HepG2 (cell line): ENCODE results near the gene ZNF276. TPM values are rescaled to one million over a fixed set of nuclear protein-coding genes. Genes with fewer than 3 reads are reported as not detected.

ENCODE experiments used
- ASH2L ChIP-seq: fragments of 300-600, 200-600 bp; sonication (generic); IDR thresholded peaks from 2 replicates; pipeline ENCODE4 v1.7.0; 2017; ENCODE audit warnings: low read depth, mild to moderate bottlenecking, moderate library complexity, mixed read lengths, low read length; ENCODE audit not compliant: insufficient read length
- ATM ChIP-seq: fragments of 450-650 bp; IDR thresholded peaks from 2 replicates; pipeline ENCODE4 v1.7.1; 2017; ENCODE audit warnings: mild to moderate bottlenecking, borderline replicate concordance
- HNRNPLL ChIP-seq: fragments of 200-400 bp; formaldehyde crosslinking; IDR thresholded peaks from 2 replicates; pipeline ENCODE4 v1.6.1; 2017; ENCODE audit warnings: mild to moderate bottlenecking, low read depth, low read length; ENCODE audit not compliant: poor library complexity, severe bottlenecking
- PBX3 ChIP-seq: sonication (generic); formaldehyde crosslinking; IDR thresholded peaks from 2 replicates; pipeline ENCODE4 v1.8.1; 2023; ENCODE audit warnings: missing genetic modification reagents, inconsistent platforms, borderline replicate concordance
- PHF20 ChIP-seq: sonication (generic); formaldehyde crosslinking; IDR thresholded peaks from 2 replicates; pipeline ENCODE4 v1.5.0; 2020; ENCODE audit warnings: mild to moderate bottlenecking, missing genetic modification reagents
- PPARG ChIP-seq: conservative IDR thresholded peaks from 2 replicates; pipeline ENCODE4 v1.6.1; 2016; ENCODE audit warnings: missing biosample characterization, missing genetic modification reagents
- RFX1 ChIP-seq: fragments of 450-650 bp; IDR thresholded peaks from 2 replicates; pipeline ENCODE4 v1.6.1; 2017
- SIN3B ChIP-seq: fragments of 150-350 bp; IDR thresholded peaks from 2 replicates; pipeline ENCODE4 v1.6.1; 2014; ENCODE audit warnings: low read length
- ZBTB10 ChIP-seq: sonication (generic); formaldehyde crosslinking; IDR thresholded peaks from 2 replicates; pipeline ENCODE4 v1.4.0; 2020; ENCODE audit warnings: missing genetic modification reagents, borderline replicate concordance
- ZNF616 ChIP-seq: sonication (generic); formaldehyde crosslinking; IDR thresholded peaks from 2 replicates; pipeline ENCODE4 v1.5.0; 2020; ENCODE audit warnings: low read depth, mild to moderate bottlenecking, missing genetic modification reagents
- ZNF709 ChIP-seq: sonication (generic); formaldehyde crosslinking; IDR thresholded peaks from 2 replicates; pipeline ENCODE4 v1.5.0; 2020; ENCODE audit warnings: mild to moderate bottlenecking, missing genetic modification reagents
- ZNF724P ChIP-seq: sonication (generic); formaldehyde crosslinking; IDR thresholded peaks from 2 replicates; pipeline ENCODE4 v1.8.0; 2022; ENCODE audit warnings: missing genetic modification reagents, borderline replicate concordance
- ZNF770 ChIP-seq: sonication (generic); formaldehyde crosslinking; IDR thresholded peaks from 2 replicates; pipeline ENCODE4 v1.5.0; 2020; ENCODE audit warnings: mild to moderate bottlenecking, missing genetic modification reagents
- ZNF780A ChIP-seq: sonication (generic); formaldehyde crosslinking; IDR thresholded peaks from 2 replicates; pipeline ENCODE4 v1.8.0; 2022; ENCODE audit warnings: mild to moderate bottlenecking, missing genetic modification reagents, moderate library complexity
- polyA plus RNA-seq, 8 experiments: library from polyadenylated mRNA; depleted of rRNA in 3 of 8; stranded (reverse) in 7 of 8; unstranded in 1 of 8; fragments of >200 nt; fragmentation: Illumina TruSeq in 4 of 8; extraction: Trizol in 4 of 8; gene quantifications; 2 replicates each; pipeline versions ENCODE4 v1.2.1 to v1.2.3, GENCODE V29; 2011 to 2016; ENCODE audit warnings: low read depth in 4 of 8, missing spikeins in 1 of 8, mixed read lengths in 1 of 8; ENCODE audit not compliant: insufficient read depth in 1 of 8
- total RNA-seq, 5 experiments: library from RNA; depleted of rRNA; stranded (reverse); fragments of >200 nt; fragmentation: Illumina TruSeq; extraction: Trizol; gene quantifications; 2 replicates each; pipeline ENCODE4 v1.2.3, GENCODE V29; 2016; ENCODE audit warnings: low read depth in 1 of 5
- TF ChIP-seq, protein P1 (sequence below): sonication (generic); formaldehyde crosslinking; IDR thresholded peaks from 2 replicates; pipeline ENCODE4 v1.4.0; 2020; ENCODE audit warnings: missing genetic modification reagents

Gene ZNF276
- total and polyA plus RNA-seq, 2 of the 13 experiments (the other 11 are each of a cell fraction or from before 2014, with no cell fraction given), result 17.7 to 18.0 TPM

DNA sequence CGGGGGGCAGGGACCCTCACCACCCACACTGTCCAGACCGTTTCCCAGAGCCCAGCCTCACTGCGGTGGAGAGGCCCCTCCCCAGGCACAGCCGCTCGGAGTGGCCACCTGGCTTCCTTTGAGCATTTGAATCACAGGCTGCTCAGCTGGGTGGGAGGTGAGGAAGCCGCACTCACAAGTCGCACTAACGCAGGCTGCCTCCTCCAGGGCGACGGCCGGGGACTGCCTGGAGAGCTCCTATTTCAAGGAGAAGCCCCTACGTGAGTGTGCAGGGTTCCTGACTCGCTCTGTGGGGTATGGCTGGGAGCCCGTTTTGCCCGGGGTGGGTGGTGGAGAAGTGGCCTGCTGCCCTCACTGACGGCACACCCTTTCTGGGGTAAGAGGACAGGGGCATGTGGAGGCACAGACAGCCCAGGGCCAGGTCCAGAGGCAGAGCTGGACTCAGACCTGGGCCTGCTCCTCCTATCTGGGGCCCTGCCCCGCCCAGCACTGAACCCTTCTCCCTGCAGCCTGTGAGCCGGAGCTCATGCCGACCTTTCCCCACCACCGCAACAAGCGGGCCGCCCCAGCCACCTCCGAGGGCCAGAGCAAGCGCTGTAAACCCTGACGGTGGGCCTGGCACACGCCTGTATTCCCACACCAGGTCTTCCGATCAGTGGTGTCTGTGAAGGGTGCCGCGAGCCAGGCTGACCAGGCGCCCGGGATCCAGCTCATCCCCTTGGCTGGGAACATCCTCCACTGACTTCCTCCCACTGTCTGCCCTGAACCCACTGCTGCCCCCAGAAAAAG is 26.1 kb upstream of the ZNF276 start (continued):
- no peak for TF ChIP-seq PBX3 (CRISPR knock-in tag)
- TF ChIP-seq ZNF709 (CRISPR knock-in tag), result no peak
- peak; percentile 52; the same call in 1 of the 2 replicates for TF ChIP-seq ZNF770 (CRISPR knock-in tag)
- no peak; the same call in 1 of the 2 replicates for TF ChIP-seq PPARG (CRISPR knock-in tag)
- TF ChIP-seq SIN3B, result no peak
- no peak for TF ChIP-seq ZBTB10 (CRISPR knock-in tag)
- TF ChIP-seq, protein P1, sequence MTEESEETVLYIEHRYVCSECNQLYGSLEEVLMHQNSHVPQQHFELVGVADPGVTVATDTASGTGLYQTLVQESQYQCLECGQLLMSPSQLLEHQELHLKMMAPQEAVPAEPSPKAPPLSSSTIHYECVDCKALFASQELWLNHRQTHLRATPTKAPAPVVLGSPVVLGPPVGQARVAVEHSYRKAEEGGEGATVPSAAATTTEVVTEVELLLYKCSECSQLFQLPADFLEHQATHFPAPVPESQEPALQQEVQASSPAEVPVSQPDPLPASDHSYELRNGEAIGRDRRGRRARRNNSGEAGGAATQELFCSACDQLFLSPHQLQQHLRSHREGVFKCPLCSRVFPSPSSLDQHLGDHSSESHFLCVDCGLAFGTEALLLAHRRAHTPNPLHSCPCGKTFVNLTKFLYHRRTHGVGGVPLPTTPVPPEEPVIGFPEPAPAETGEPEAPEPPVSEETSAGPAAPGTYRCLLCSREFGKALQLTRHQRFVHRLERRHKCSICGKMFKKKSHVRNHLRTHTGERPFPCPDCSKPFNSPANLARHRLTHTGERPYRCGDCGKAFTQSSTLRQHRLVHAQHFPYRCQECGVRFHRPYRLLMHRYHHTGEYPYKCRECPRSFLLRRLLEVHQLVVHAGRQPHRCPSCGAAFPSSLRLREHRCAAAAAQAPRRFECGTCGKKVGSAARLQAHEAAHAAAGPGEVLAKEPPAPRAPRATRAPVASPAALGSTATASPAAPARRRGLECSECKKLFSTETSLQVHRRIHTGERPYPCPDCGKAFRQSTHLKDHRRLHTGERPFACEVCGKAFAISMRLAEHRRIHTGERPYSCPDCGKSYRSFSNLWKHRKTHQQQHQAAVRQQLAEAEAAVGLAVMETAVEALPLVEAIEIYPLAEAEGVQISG, result no peak; the same call in 1 of the 2 replicates
- TF ChIP-seq RFX1, result no peak; the same call in 1 of the 2 replicates
- TF ChIP-seq ZNF616, result no peak
- peak; percentile 28 for TF ChIP-seq ASH2L
- no peak for TF ChIP-seq PHF20 (CRISPR knock-in tag)
- no peak for TF ChIP-seq ZNF780A (CRISPR knock-in tag)
- no peak for TF ChIP-seq ATM
- peak; percentile 76 for TF ChIP-seq HNRNPLL
- 0 out of 2 replicates have a peak, but pooled peaks have one; percentile 73 for TF ChIP-seq ZNF724P (CRISPR knock-in tag)
